Measurements from ENCODE around the gene CTNNA3. TPM values are rescaled to one million over a fixed set of nuclear protein-coding genes. Genes with fewer than 3 reads are reported as not detected.

CTNNA3 gene
- total RNA-seq, 4 donors from 2014 or later = 14.3 to 49.5 (median 24.2) TPM

GRCh38 chr10:67612577-67613537 is 83.1 kb downstream of the CTNNA3 start:
- DNase-seq (no peak), ATAC-seq (no peak)
- Histone ChIP-seq H3K4me3 (no peak overlapping the region), H3K4me1 (peaks cover 4 to 6% of the 10 kb centered on the region in 2 donors), H3K9me3 (no peaks in the 10 kb centered on the region), H3K27ac (no peak overlapping the region), H3K36me3 (no peaks in the 10 kb centered on the region), H3K27me3 (no peaks in the 10 kb centered on the region)
- TF ChIP-seq POLR2A (IDR thresholded peaks at IDR 0.05) (no peak), CTCF (IDR thresholded peaks at IDR 0.05 in 4 of 5, conservative IDR thresholded peaks at IDR 0.05 in 1 of 5) (no peak)
- in situ Hi-C loops (cut with MboI; ENCODE audit: low sequenced_read_pairs in 4 of 4) (no loop called here), intact Hi-C loops (cut with DNase I; ENCODE audit: low total_unique reads) (no loop called here)

DNA sequence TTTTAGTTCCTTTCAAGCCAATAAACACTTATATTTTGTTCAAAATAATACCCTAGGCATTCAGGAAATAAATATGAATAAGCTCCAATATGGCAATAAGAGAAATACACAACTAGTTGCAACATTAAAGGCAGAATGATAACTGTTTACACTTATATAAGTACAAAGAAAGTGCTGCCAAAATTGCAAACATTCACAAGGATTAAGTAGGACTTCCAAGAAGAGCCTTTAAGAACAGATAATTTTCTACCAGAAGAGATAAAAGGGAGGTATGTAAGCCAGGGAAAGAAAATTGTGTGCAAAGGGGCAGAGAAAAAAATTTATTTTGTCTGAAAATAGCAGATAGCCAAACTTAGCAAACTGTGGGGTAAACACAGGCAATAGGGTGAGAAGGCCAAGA is 83.8 kb downstream of the CTNNA3 start:
- no peaks in the 10 kb centered on the region for H3K27me3 ChIP-seq
- ATAC-seq (no peak), DNase-seq (no peak)
- H3K27ac ChIP-seq = no peak overlapping the region
- no peak overlapping the region for H3K4me3 ChIP-seq
- TF ChIP-seq CTCF (IDR thresholded peaks at IDR 0.05 in 4 of 5, conservative IDR thresholded peaks at IDR 0.05 in 1 of 5) (no peak), POLR2A (IDR thresholded peaks at IDR 0.05) (no peak)
- in situ Hi-C loops (cut with MboI; ENCODE audit: low sequenced_read_pairs in 4 of 4) = no loop called here
- H3K36me3 ChIP-seq = no peaks in the 10 kb centered on the region
- intact Hi-C loops (cut with DNase I; ENCODE audit: low total_unique reads) = no loop called here
- no peaks in the 10 kb centered on the region for H3K9me3 ChIP-seq
- peaks cover 9 to 11% of the 10 kb centered on the region in 2 donors for H3K4me1 ChIP-seq

GRCh38 chr10:67609996-67610793 is 85.8 kb downstream of the CTNNA3 start:
- Histone ChIP-seq H3K27me3 (no peaks in the 10 kb centered on the region), H3K4me1 (peaks cover 11 to 19% of the 10 kb centered on the region in 2 donors), H3K4me3 (no peak overlapping the region), H3K27ac (no peak overlapping the region), H3K36me3 (no peaks in the 10 kb centered on the region), H3K9me3 (no peaks in the 10 kb centered on the region)
- no peak for DNase-seq
- in situ Hi-C loops (cut with MboI; ENCODE audit: low sequenced_read_pairs in 4 of 4) = no loop called here
- intact Hi-C loops (cut with DNase I; ENCODE audit: low total_unique reads) = no loop called here
- TF ChIP-seq CTCF (IDR thresholded peaks at IDR 0.05 in 4 of 5, conservative IDR thresholded peaks at IDR 0.05 in 1 of 5) (no peak), POLR2A (IDR thresholded peaks at IDR 0.05) (no peak)
- ATAC-seq = no peak

DNA sequence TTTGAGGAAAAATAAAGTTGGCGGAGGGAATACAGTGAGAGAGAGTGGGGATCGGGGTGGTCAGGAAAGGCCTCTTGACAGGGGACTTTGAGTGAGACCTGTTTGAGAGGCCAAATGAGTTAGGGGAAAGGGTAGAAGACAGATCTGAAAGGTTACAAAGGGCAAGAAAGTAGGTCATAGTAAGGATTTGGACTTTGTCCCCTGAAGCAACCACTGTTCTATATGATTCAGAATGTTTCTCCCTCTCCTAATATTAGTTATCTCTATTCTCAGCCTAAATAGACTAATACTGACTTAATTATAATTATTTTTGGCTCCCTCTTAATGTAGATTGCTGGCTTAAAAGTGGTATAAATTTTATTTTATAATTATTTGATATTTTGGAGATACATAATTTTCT is 88.0 kb downstream of the CTNNA3 start:
- Histone ChIP-seq H3K27ac (peak overlapping the region; percentile 66 to 82 (median 78)), H3K27me3 (no peaks in the 10 kb centered on the region), H3K4me1 (peaks cover 11 to 19% of the 10 kb centered on the region in 2 donors), H3K4me3 (no peak overlapping the region), H3K36me3 (no peaks in the 10 kb centered on the region), H3K9me3 (no peaks in the 10 kb centered on the region)
- ATAC-seq = peak in 1 of 2 donors; percentile 24
- in situ Hi-C loops (cut with MboI; ENCODE audit: low sequenced_read_pairs in 4 of 4) = no loop called here
- intact Hi-C loops (cut with DNase I; ENCODE audit: low total_unique reads) = no loop called here
- no peak for TF ChIP-seq POLR2A (IDR thresholded peaks at IDR 0.05)
- no peak for TF ChIP-seq CTCF (IDR thresholded peaks at IDR 0.05 in 4 of 5, conservative IDR thresholded peaks at IDR 0.05 in 1 of 5)
- no peak for DNase-seq
